Esophagus squamous epithelium (tissue), 4 donors: ENCODE results near the gene TNFRSF4.

Experiments
- CTCF ChIP-seq, 6 experiments: fragments of 450-650 bp in 4 of 6; fragments of 200-600 bp in 2 of 6; sonication (generic) in 2 of 6; IDR thresholded peaks; one replicate each; pipeline ENCODE4 v1.5.1; 2016 to 2019; ENCODE audit warnings: antibody characterized with exemption in 6 of 6, mild to moderate bottlenecking in 4 of 6, moderate library complexity in 4 of 6
- POLR2A ChIP-seq, 4 donors: fragments of 450-650 bp; IDR thresholded peaks; one replicate each; pipeline ENCODE4 v1.6.1; 2017; ENCODE audit warnings: antibody characterized with exemption in 4 of 4, mild to moderate bottlenecking in 4 of 4, moderate library complexity in 3 of 4

- TF ChIP-seq CTCF (IDR thresholded peaks at IDR 0.05) (no peak), POLR2A (IDR thresholded peaks at IDR 0.05) (no peak)
These were observed 19.0 kb upstream of the TNFRSF4 start for GRCh38 chr1:1232796-1233566.
